Measurements from ENCODE around the gene GLTPD2.
A peak's percentile ranks its signal among the peaks of the same experiment; 100 is the strongest.
"Not testable (repeated sequence)": the region's sequence is repeated elsewhere in the genome, so short reads cannot be mapped to it uniquely, and the experiment has no call there.

GLTPD2 gene

GRCh38 chr17:4808378-4808767, 19.6 kb downstream of the GLTPD2 start:
- no peak for DNase-seq

GRCh38 chr17:4810696-4811290, 22.0 kb downstream of the GLTPD2 start:
- DNase-seq = no peak

- DNase-seq = no peak
These were observed 22.7 kb downstream of the GLTPD2 start for GRCh38 chr17:4811471-4811870.

- DNase-seq = no peak
These were observed 23.9 kb downstream of the GLTPD2 start for GRCh38 chr17:4812690-4813089.

- DNase-seq = peak in 1 of 4 experiments; percentile 26
These were observed 26.4 kb downstream of the GLTPD2 start for GRCh38 chr17:4815043-4815675.

GRCh38 chr17:4816826-4817225, 28.1 kb downstream of the GLTPD2 start:
- no peak for DNase-seq

- DNase-seq = no peak
These were observed 29.5 kb downstream of the GLTPD2 start for GRCh38 chr17:4818276-4818675.

GRCh38 chr17:4822835-4823234, 34.1 kb downstream of the GLTPD2 start:
- DNase-seq = no peak

GRCh38 chr17:4823373-4824089, 34.8 kb downstream of the GLTPD2 start:
- DNase-seq = no peak

GRCh38 chr17:4827399-4827798, 38.6 kb downstream of the GLTPD2 start:
- DNase-seq = no peak

GRCh38 chr17:4832829-4833177, 44.0 kb downstream of the GLTPD2 start:
- not testable (repeated sequence) for DNase-seq

- DNase-seq = peak; percentile 95 to 99 (median 97)
These were observed 44.6 kb downstream of the GLTPD2 start, which contains the start of gene MINK1 for GRCh38 chr17:4833178-4833940. MINK1 (plus strand) TSS chr17:4833340; CDS start chr17:4833584, 244 bp downstream.

- DNase-seq = peak; percentile 74 to 84 (median 76)
These were observed 45.3 kb downstream of the GLTPD2 start for GRCh38 chr17:4833941-4834680.

GRCh38 chr17:4834681-4835020, 45.9 kb downstream of the GLTPD2 start:
- no peak for DNase-seq

GRCh38 chr17:4836221-4836620, 47.5 kb downstream of the GLTPD2 start:
- no peak for DNase-seq

GRCh38 chr17:4837471-4838308, 48.9 kb downstream of the GLTPD2 start:
- DNase-seq = no peak

- DNase-seq = no peak
These were observed 49.6 kb downstream of the GLTPD2 start for GRCh38 chr17:4838309-4838785.

- no peak for DNase-seq
These were observed 50.5 kb downstream of the GLTPD2 start for GRCh38 chr17:4839221-4839620.

All from suppressor macrophage (primary cell).